HG03457 (cell line): ENCODE measurements around the gene RGS8.

Experiments
- ATAC-seq: cut with Tn5 transposase; IDR thresholded peaks from one replicate; pipeline ENCODE4 v1.9.1; 2021; ENCODE audit warnings: moderate number of reproducible peaks; ENCODE audit not compliant: unreplicated experiment

RGS8 gene

GRCh38 chr1:182672487-182672836, 11.9 kb downstream of the RGS8 start:
- ATAC-seq, result no peak

- ATAC-seq, result no peak
These were observed 12.5 kb downstream of the RGS8 start for GRCh38 chr1:182671750-182672486.

GRCh38 chr1:182670032-182670749, 14.2 kb downstream of the RGS8 start:
- ATAC-seq, result no peak

- no peak for ATAC-seq
These were observed 15.1 kb downstream of the RGS8 start for GRCh38 chr1:182669266-182669665.

DNA sequence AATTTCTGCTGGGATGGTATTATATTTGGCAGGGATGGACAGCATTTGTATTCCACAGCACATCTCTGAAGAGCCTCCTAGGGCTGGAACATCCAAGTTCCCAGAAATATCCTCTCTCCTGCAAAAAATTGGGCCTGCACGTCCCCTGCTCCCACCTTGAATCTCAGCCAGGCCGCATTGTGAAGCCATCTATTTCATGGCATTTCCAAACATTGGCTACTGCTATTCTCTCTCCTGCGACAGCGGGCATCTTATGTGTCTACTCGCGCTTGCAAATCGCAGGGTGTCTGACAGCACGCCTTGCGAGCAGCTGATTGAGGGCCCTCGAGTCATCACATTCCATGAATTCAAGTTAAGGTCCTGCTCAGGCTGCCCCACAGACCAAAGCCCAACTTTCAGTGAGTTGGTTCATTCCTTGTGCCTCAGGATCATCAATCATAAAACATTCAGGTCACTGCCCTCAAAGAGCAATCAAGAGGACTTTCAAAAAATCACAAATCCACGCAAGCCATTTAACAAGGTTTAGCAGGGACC, 15.8 kb downstream of the RGS8 start:
- no peak for ATAC-seq

DNA sequence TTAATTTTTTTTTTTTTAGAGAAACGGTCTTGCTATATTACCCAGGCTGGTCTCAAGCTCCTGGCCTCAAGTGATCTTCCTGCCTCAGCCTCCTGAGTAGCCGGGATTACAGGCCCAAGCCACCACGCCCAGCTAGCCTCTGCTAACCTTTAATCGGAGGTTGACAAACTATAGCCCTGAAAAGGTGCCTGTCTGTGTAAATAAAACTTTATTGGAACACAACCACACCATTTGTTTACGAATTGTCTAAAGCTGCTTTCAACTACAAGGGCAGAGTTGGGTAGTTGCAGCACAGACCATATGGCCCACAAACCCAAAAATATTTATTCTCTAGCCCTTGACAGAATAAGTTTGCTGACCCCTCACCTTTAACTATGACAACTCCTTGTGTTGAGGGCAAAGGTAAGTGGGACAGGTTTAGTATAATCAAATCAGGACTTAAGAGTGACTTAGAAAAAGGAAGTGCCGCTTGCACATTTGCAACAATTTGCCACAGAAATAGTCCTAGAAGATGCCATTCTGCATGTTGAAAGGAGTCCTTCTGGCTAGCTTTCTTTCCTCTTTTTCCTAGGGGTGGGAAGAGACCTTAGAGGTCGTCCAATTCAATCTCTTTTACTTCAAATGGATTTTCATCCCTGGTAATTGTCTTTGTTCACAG, 16.4 kb downstream of the RGS8 start:
- ATAC-seq, result no peak

GRCh38 chr1:182666706-182667105, 17.7 kb downstream of the RGS8 start:
- ATAC-seq, result no peak

- ATAC-seq, result no peak
These were observed 20.1 kb downstream of the RGS8 start for GRCh38 chr1:182664296-182664695.

DNA sequence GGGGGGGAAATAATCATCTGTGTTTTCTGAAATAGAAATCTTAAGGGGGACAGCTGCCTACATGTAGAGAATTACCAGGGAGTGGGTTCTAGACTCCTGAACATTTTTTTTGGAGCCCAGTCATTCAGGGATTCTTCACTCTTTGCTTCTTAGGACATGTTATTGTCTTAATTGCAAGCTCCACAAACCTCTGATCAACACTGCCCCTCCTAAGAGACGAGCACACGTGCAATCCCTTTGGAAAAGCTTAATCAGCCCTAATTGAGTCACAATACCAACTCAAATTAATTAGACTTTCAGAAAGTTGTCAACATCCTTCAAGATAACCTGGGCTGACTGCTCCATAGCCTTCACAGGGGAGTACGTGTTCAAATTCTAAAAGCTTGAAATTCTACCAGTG, 21.4 kb downstream of the RGS8 start:
- ATAC-seq, result no peak

DNA sequence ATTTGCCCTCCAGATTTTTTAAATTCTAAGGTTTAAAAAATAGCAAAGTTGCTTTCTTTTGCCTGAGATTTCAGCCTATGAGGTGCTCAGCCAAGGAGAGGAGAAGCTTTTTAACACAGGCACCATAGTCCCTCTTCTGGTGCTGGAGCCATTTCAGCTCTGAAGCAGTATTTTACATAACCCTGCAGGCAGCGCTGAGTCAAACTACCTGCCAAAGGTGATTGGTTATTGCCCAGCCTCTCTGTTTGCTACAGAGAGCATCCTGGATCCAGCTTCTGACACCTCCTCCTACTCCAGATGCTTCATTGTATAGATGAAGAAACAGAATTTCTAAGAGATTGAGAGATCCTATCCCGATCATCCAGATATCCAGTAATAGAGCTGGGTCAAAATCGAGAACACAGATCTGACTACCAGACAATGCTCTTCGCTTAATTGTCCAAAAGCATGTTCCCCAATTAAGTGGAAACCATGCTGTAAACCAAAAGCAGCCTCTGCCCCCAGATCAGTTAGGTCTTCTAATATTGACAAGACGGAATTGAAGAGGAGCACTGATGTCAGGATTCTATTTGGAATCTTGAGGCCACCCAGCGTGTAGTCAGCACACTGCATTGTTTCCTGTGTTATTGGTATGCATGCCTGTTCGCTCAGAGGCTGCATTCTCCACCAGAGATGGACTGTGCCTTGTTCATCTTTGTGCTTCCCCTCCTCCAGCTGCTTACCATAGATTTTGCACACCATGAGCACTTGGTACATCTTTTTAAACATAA, 22.1 kb downstream of the RGS8 start:
- ATAC-seq, result no peak

DNA sequence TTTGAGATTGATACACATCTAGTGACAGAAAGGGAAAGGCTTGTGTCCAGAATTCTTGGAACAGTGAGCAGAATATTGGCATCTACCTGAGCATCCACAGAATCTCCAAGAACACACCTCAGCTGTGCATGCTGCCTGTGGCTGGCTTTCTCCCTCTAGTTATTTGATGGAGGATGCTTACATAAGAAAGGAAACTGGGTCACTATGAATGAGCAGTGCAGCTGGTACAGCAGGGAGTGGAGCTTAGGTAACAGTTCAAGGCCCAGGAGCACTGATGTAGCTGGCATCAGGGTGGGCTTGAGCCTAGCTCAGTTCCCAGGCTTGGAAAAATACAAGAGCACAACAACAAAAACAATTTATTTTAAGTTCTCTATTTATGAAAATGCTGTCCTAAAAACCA, 26.3 kb downstream of the RGS8 start:
- no peak for ATAC-seq

DNA sequence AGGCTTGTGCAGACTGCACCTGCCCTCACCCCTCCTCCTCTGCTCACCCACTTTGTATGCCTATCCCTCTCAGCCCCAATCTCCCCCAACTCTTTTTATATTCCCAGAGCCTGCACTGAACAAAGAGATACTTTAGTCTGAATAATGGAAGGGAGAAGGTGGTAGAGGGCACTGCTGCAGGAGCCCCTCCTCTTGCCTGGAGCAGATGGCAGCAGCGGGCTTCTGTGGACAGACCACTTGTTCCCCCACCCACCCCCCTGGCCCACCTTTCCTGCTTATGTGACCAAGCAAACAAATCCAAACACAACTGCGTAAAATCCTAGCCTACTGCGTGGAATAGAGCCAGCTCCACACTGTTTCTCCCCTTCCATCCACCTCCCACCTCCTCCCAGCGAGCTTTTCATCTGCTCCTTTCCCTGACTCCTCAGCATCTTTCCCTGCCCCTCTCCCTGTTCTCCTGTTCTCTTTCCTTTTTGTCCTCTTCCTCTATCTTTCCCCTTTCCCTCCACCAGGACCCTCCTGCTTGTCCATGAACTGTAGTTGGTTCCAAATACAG, 27.5 kb downstream of the RGS8 start:
- no peak for ATAC-seq

DNA sequence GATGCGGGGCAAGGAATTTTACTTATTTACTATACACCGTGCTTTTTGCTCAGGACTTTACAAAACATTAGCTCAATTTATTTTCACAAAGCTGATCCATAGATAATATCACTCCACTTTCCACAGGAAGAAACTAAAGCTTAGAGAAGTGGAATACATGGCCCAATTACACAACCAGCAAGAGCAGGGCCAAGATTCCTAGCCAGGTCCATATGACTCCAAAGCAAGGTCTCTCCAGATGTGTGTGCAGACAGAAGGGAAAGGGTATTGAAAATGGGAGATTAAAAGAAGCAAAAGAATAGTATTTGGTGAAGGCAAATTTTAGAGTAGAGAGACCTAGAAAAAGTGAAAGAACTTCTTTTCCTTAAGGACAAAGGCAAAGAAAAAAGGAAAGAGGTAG, 30.4 kb downstream of the RGS8 start:
- no peak for ATAC-seq

DNA sequence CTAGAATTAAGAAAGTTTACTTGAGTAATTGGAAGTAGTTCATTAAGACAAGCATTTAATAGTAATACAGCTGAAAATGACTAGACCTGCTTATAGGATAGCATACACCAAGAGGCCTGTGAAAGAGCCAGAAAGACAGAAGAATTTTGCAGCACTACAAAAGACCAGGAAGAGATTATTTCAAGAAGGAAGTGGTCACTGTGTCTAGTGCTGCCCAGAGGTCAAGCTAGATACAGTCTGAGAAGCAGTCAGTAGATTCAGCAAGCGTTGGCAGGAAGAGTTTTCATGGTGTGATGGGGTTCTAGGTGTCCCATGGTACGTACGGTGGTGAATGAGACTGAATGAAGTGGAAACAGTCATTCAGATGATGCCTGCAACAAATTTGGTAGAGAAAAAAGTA, 31.5 kb downstream of the RGS8 start:
- ATAC-seq, result no peak

- ATAC-seq, result no peak
These were observed 33.1 kb downstream of the RGS8 start for GRCh38 chr1:182651339-182651724.

- ATAC-seq, result no peak
These were observed 33.6 kb downstream of the RGS8 start for GRCh38 chr1:182650678-182651338.

DNA sequence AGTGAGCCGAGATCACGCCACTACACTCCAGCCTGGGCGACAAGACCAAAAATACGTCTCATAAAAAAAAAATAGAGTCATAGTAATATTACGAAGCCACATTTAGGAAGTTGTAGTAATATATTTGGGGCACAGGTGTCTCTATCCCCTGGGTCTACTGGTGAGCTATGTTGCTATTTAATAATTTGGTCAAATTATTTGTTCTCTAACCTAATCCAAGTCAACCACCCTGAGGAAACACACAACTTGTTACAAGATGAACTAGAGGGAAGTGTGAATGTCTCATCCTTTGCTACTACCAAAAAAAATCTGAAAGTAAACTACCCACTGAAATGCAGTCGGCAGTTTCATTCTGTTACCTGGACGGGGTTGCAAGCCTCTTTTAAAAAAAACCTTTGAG, 35.3 kb downstream of the RGS8 start:
- no peak for ATAC-seq

DNA sequence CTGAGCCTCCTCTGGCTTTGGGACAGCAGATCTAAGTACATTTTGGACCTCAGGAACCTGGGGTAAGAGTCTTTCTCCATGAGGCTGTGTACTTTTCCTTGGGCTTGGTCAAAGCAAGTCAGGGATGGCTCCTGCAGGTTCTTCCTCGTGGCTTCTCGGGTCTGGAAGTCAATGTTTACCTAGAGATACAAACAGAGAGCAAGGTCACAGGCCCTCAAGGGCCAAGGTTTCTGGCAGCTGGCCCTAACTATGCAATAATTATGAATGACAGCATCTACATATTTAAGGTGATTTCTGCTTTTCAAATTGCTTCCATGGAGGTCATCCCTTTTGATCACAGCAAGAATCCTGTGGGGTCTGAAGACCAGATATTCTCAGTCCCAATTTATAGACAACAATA, 37.6 kb downstream of the RGS8 start:
- ATAC-seq, result no peak

- ATAC-seq, result no peak
These were observed 39.5 kb downstream of the RGS8 start for GRCh38 chr1:182644886-182645285.

DNA sequence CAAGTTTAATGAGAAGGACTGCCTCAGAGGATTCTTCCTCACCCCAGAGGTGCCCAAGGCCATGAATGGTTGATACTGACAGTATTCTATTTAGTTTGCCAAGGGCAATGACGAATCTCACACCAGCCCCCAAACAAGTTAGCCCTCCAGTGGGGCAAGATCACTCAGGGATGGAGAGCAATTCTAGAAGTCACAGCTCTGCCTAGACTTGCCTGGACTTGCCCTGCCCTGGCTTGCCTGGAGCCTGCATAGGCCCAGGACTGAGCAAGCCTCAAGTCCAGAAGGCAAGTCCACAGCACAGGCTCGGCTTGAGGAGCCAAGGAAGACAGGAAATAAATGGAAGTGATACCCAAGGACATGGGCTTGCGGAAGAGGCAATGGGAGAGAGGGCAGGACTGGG, 40.7 kb downstream of the RGS8 start:
- ATAC-seq, result no peak
